ENCODE data around the gene ARID1A. TPM values are rescaled to one million over a fixed set of nuclear protein-coding genes. Genes with fewer than 3 reads are reported as not detected.

ARID1A gene
- total RNA-seq, 4 donors from 2014 or later: 43.4 to 72.0 (median 53.1) TPM

DNA sequence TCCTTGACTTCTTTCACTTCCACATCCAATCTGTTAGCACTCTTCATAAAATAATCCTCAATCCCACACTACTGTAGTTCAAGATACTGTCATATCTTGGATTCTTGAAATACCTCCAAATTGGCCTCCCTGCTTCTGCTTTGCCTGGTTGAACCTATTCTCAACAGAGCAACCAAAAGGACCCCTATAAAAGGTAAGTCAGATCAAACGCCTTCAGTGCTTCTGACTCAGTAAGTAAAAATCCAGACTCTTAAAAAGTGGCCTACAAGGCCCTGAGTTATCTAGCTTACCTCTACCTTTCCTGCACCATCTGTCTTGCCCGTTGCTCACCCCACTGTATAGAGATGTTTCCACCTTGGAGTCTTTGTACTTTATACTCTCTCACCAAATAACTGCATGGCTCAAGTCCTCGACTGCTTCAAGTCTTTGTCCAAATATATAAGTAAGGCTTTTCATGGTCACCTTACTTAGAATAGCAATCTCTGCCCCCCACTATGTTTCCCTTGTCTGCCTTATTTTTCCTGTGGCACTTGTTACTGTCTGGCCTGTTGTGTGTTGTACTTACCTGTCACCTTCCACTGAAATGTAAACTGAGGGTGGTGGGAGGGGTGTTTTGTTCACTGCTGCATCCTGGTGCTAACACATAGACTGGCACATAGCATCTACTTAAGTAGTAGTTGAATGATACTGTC, 86.9 kb downstream of the ARID1A start:
- TF ChIP-seq POLR2AphosphoS5 (IDR thresholded peaks at IDR 0.05) (no peak), EP300 (IDR thresholded peaks at IDR 0.05; ENCODE audit: low read depth) (no peak), POLR2A (IDR thresholded peaks at IDR 0.05) (no peak)
- TF ChIP-seq, protein P1, sequence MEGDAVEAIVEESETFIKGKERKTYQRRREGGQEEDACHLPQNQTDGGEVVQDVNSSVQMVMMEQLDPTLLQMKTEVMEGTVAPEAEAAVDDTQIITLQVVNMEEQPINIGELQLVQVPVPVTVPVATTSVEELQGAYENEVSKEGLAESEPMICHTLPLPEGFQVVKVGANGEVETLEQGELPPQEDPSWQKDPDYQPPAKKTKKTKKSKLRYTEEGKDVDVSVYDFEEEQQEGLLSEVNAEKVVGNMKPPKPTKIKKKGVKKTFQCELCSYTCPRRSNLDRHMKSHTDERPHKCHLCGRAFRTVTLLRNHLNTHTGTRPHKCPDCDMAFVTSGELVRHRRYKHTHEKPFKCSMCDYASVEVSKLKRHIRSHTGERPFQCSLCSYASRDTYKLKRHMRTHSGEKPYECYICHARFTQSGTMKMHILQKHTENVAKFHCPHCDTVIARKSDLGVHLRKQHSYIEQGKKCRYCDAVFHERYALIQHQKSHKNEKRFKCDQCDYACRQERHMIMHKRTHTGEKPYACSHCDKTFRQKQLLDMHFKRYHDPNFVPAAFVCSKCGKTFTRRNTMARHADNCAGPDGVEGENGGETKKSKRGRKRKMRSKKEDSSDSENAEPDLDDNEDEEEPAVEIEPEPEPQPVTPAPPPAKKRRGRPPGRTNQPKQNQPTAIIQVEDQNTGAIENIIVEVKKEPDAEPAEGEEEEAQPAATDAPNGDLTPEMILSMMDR (IDR thresholded peaks at IDR 0.05): no peak
- in situ Hi-C loops (cut with MboI; ENCODE audit: low pct_ligation_motif_present in 1 of 4, low pct_unique_long_range_greater_than_20kb in 1 of 4, low sequenced_read_pairs in 3 of 4): loop anchor here (10.0 to 25.0 kb wide), 2 partner anchors 88 to 95 kb away; partner anchors contain the start of gene ARID1A (in 4 of the 4)
- WGBS, 2 donors (ENCODE audit: low coverage in 1 of 2): 63 to 72% methylated on average over 3 of the region's 3 CpGs
- Histone ChIP-seq H3K4me3 (no peak overlapping the region), H3K4me1 (peaks cover 17 to 61% (median 47%) of the 10 kb centered on the region in 4 donors), H3K36me3 (peaks cover 0 to 30% (median 14%) of the 10 kb centered on the region in 4 donors), H3K9me3 (no peaks in the 10 kb centered on the region), H3K27me3 (no peaks in the 10 kb centered on the region), H3K27ac (peak overlapping the region in 3 of 4 donors; percentile 98 to 99 (median 99))
- no peak for DNase-seq
- intact Hi-C loops (cut with DNase I; ENCODE audit: low total_unique reads): no loop called here

DNA sequence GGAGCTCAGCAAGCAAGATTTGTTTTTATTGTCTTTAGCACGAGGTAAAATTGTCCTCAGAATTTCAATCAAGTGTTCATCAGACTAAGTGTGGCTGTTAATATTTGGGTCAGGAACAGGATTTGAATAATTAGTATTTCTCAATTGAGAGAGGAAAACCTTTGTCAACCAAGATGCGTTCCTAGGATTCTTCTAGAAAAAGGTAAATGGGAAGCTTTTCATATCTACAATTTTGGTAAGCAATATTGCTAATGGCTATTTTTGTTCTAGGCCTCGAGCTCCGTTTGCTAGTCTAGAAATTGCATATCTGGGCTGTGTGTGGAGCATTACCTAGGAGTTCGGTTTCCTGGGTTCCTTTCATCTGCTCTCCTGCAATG, 87.8 kb downstream of the ARID1A start:
- TF ChIP-seq EP300 (IDR thresholded peaks at IDR 0.05; ENCODE audit: low read depth) (no peak), POLR2AphosphoS5 (IDR thresholded peaks at IDR 0.05) (no peak), POLR2A (IDR thresholded peaks at IDR 0.05) (no peak)
- TF ChIP-seq, protein P1 (IDR thresholded peaks at IDR 0.05): no peak
- H3K9me3 ChIP-seq: no peaks in the 10 kb centered on the region
- peak overlapping the region; percentile 98 to 99 (median 98) for H3K27ac ChIP-seq
- no peak for DNase-seq
- in situ Hi-C loops (cut with MboI; ENCODE audit: low pct_ligation_motif_present in 1 of 4, low pct_unique_long_range_greater_than_20kb in 1 of 4, low sequenced_read_pairs in 3 of 4) (loop anchor here (10.0 to 25.0 kb wide), 2 partner anchors 89 to 96 kb away; partner anchors contain the start of gene ARID1A (in 4 of the 4)), intact Hi-C loops (cut with DNase I; ENCODE audit: low total_unique reads) (no loop called here)
- 64 to 67% methylated on average over 2 to 5 of the region's 5 CpGs for WGBS, 2 donors (ENCODE audit: low coverage in 1 of 2)
- H3K4me1 ChIP-seq: peaks cover 17 to 64% (median 50%) of the 10 kb centered on the region in 4 donors
- H3K4me3 ChIP-seq: no peak overlapping the region
- H3K27me3 ChIP-seq: no peaks in the 10 kb centered on the region
- peaks cover 0 to 22% (median 9%) of the 10 kb centered on the region in 4 donors for H3K36me3 ChIP-seq

DNA sequence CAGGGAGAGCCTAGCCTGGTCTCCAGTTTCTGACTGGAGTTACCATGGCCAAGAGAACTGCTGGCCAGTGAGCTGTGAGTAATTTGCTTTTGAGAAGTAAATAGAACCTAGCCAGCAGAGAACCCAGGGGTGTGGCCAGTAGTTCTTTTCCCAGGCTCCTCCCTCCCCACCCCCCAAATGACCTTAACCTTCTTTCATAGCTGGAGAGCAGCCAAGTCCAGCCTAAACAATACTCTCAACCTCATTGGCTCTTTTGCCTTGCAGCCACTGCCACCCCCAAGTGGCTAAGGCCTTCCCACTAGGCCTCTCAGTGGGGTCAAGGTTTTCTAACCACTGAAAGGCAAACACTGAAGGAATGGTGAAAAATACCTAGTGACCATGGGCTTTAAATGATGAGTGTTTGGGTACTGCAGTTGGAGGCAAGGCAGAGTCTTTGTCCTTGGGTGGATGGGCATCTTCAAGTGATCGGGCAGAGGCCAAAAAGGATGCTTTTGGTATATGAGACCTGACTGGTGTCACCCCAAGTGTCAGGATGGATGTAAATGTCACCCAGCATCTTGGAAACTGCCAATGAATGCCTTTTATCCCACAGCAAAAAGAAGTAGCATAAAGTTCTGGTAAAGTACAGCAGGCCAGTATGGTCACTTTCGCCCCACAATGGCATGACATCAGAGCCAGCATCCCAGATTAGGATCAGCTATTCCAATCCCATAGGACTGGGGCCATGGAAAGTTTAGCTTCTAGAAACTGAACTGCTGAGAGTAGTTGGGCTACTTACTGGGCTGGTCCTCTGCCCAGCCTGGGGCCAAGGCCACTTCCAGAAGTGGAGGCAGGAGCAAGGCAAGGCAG, 88.4 kb downstream of the ARID1A start:
- Histone ChIP-seq H3K36me3 (peaks cover 0 to 16% (median 6%) of the 10 kb centered on the region in 4 donors), H3K27ac (peak overlapping the region; percentile 98 to 99 (median 98)), H3K4me1 (peaks cover 17 to 67% (median 54%) of the 10 kb centered on the region in 4 donors), H3K27me3 (no peaks in the 10 kb centered on the region), H3K4me3 (no peak overlapping the region), H3K9me3 (no peaks in the 10 kb centered on the region)
- intact Hi-C loops (cut with DNase I; ENCODE audit: low total_unique reads): no loop called here
- in situ Hi-C loops (cut with MboI; ENCODE audit: low pct_ligation_motif_present in 1 of 4, low pct_unique_long_range_greater_than_20kb in 1 of 4, low sequenced_read_pairs in 3 of 4): loop anchor here (10.0 to 25.0 kb wide), 2 partner anchors 89 to 97 kb away; partner anchors contain the start of gene ARID1A (in 4 of the 4)
- TF ChIP-seq POLR2A (IDR thresholded peaks at IDR 0.05): no peak
- TF ChIP-seq, protein P1 (IDR thresholded peaks at IDR 0.05): no peak
- peak in 1 of 3 donors; percentile 17 for TF ChIP-seq POLR2AphosphoS5 (IDR thresholded peaks at IDR 0.05)
- peak; percentile 78 for DNase-seq
- WGBS, 2 donors (ENCODE audit: low coverage in 1 of 2): 98 to 100% methylated on average over 1 to 2 of the region's 2 CpGs

DNA sequence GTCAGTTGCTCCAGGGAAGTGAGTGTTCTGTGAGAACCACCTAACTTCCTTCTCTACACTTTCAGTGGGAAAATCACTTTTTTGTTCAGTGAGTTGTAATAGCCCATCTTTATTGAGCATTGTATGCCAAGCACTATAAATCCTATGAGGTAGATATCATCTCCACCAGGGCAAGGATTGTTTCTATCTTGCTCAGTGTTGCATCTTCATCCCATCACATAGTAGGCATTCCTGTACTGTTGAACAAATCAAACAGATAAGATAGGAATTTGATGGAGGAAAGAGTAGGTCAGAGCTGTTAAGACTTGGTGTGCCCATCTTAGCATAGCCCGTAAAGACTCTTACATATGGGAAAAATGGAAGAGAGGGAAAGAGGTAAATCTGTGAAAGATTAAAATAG, 89.1 kb downstream of the ARID1A start:
- Histone ChIP-seq H3K27ac (peak overlapping the region; percentile 98 to 99 (median 98)), H3K4me1 (peaks cover 20 to 74% (median 56%) of the 10 kb centered on the region in 4 donors), H3K36me3 (peaks cover 0 to 9% (median 3%) of the 10 kb centered on the region in 4 donors), H3K9me3 (no peaks in the 10 kb centered on the region), H3K27me3 (no peaks in the 10 kb centered on the region), H3K4me3 (no peak overlapping the region)
- in situ Hi-C loops (cut with MboI; ENCODE audit: low pct_ligation_motif_present in 1 of 4, low pct_unique_long_range_greater_than_20kb in 1 of 4, low sequenced_read_pairs in 3 of 4) (loop anchor here (10.0 to 25.0 kb wide), 2 partner anchors 90 to 98 kb away; partner anchors contain the start of gene ARID1A (in 4 of the 4)), intact Hi-C loops (cut with DNase I; ENCODE audit: low total_unique reads) (loop anchor here (5.0 kb wide), 2 partner anchors 93 to 108 kb away; no protein-coding TSS in a partner anchor)
- DNase-seq: no peak
- no peak for TF ChIP-seq POLR2AphosphoS5 (IDR thresholded peaks at IDR 0.05)
- no peak for TF ChIP-seq EP300 (IDR thresholded peaks at IDR 0.05; ENCODE audit: low read depth)
- TF ChIP-seq POLR2A (IDR thresholded peaks at IDR 0.05): no peak
- TF ChIP-seq, protein P1 (IDR thresholded peaks at IDR 0.05): no peak
- WGBS, 2 donors (ENCODE audit: low coverage in 1 of 2): 91 to 100% methylated on average over 1 of the region's 1 CpG
